Smooth muscle cell (in vitro differentiated cells): Measurements from ENCODE around the gene JMJD1C. TPM values are rescaled to one million over a fixed set of nuclear protein-coding genes. Genes with fewer than 3 reads are reported as not detected.

Experiments
- DNase-seq: peaks from one replicate; lab custom pipeline; 2025; ENCODE audit not compliant: unreplicated experiment; lab: John Stamatoyannopoulos, UW
- H2AFZ ChIP-seq: fragments of 200-600 bp; sonication (generic); 2 replicates; pipeline ENCODE4 v1.6.0; 2016; ENCODE audit warnings: antibody characterized with exemption, low read depth, mild to moderate bottlenecking
- H3F3A ChIP-seq: fragments of 200-600 bp; sonication (generic); 2 replicates; pipeline ENCODE4 v1.6.0; 2017; ENCODE audit warnings: antibody characterized with exemption, low read depth
- H3K27ac ChIP-seq: fragments of 200-600 bp; sonication (generic); 2 replicates; pipeline ENCODE4 v1.5.1; 2016; ENCODE audit warnings: low read depth, mild to moderate bottlenecking
- H3K27me3 ChIP-seq: fragments of 200-600 bp; sonication (generic); 2 replicates; pipeline ENCODE4 v1.6.1; 2016; ENCODE audit warnings: low read depth, mild to moderate bottlenecking
- H3K36me3 ChIP-seq: fragments of 200-600 bp; sonication (generic); 2 replicates; pipeline ENCODE4 v1.5.1; 2016; ENCODE audit warnings: low read depth
- H3K4me1 ChIP-seq: fragments of 200-600 bp; sonication (generic); 2 replicates; pipeline ENCODE4 v1.5.1; 2016; ENCODE audit warnings: low read depth
- H3K4me2 ChIP-seq: fragments of 200-600 bp; sonication (generic); 2 replicates; pipeline ENCODE4 v1.6.0; 2016; ENCODE audit warnings: mild to moderate bottlenecking
- H3K4me3 ChIP-seq: fragments of 200-600 bp; sonication (generic); 2 replicates; pipeline ENCODE4 v1.5.1; 2016; ENCODE audit warnings: mild to moderate bottlenecking
- H3K79me2 ChIP-seq: fragments of 200-600 bp; sonication (generic); 2 replicates; pipeline ENCODE4 v1.6.0; 2016; ENCODE audit warnings: low read depth, mild to moderate bottlenecking
- H3K9ac ChIP-seq: fragments of 200-600 bp; sonication (generic); 2 replicates; pipeline ENCODE4 v1.6.0; 2016; ENCODE audit warnings: low read depth
- H3K9me3 ChIP-seq: fragments of 200-600 bp; sonication (generic); replicated peaks from 2 replicates; pipeline ENCODE4 v1.5.1; 2016; ENCODE audit warnings: low read depth
- H4K20me1 ChIP-seq: fragments of 200-600 bp; sonication (generic); 2 replicates; pipeline ENCODE4 v1.6.0; 2016; ENCODE audit warnings: low read depth
- WGBS: methylation state at CpG from one replicate; pipeline ENCODE4 v1.1.7; 2016; ENCODE audit warnings: low lambda C conversion rate; 5-methylcytosine and 5-hydroxymethylcytosine counted together
- polyA plus RNA-seq: library from polyadenylated mRNA; unstranded; fragments of >200 nt; fragmentation: Nextera tagmentation; extraction: Ambion mirVana; gene quantifications from 2 replicates; pipeline ENCODE4 v1.2.1, GENCODE V29; 2016
- total RNA-seq: library from RNA; depleted of rRNA; stranded (reverse); fragments of >200 nt; gene quantifications from 2 replicates; pipeline ENCODE4 v1.2.3, GENCODE V29; 2014
- TF ChIP-seq, protein P1 (sequence below): fragments of 200-600 bp; sonication (generic); IDR thresholded peaks from 2 replicates; pipeline ENCODE4 v1.5.1; 2017; ENCODE audit warnings: borderline replicate concordance, mild to moderate bottlenecking, antibody characterized with exemption; ENCODE audit not compliant: insufficient read depth, poor library complexity, severe bottlenecking

JMJD1C gene
- total and polyA plus RNA-seq, 2 experiments from 2014 or later, result 28.5 to 132 TPM

DNA sequence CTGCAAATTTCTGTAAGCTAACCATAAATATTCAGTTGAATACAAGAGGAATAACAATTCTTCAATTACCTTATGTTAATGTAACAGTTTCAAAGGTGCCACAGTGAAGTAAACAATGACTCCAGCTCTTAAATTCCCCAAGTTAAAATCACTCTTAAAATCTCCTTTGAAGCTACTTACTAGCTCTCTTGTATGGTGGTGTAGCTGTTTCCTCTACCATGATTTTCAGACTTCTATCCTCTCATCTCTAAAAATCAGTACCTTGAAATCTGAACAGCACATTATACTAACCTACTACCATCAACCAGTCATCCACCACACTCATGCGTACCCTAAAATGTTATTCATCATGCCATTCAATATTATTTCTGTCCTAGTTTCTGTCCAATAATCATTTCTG is 29.6 kb downstream of the JMJD1C start:
- H3K4me3 ChIP-seq, result no peak overlapping the region
- peaks cover 98% of the 10 kb centered on the region for H3K79me2 ChIP-seq
- no peaks in the 10 kb centered on the region for H3K4me1 ChIP-seq
- no peak for DNase-seq
- H3K27me3 ChIP-seq, result no peaks in the 10 kb centered on the region
- H3K36me3 ChIP-seq, result no peaks in the 10 kb centered on the region
- H4K20me1 ChIP-seq, result peaks cover 76% of the 10 kb centered on the region
- H3K4me2 ChIP-seq, result no peak overlapping the region
- H3F3A ChIP-seq, result peaks cover 4% of the 10 kb centered on the region
- H3K9ac ChIP-seq, result no peak overlapping the region
- no peaks in the 10 kb centered on the region for H3K9me3 ChIP-seq
- no peak overlapping the region for H3K27ac ChIP-seq
- WGBS, result 97% methylated on average over 1 of the region's 1 CpG
- TF ChIP-seq, protein P1, sequence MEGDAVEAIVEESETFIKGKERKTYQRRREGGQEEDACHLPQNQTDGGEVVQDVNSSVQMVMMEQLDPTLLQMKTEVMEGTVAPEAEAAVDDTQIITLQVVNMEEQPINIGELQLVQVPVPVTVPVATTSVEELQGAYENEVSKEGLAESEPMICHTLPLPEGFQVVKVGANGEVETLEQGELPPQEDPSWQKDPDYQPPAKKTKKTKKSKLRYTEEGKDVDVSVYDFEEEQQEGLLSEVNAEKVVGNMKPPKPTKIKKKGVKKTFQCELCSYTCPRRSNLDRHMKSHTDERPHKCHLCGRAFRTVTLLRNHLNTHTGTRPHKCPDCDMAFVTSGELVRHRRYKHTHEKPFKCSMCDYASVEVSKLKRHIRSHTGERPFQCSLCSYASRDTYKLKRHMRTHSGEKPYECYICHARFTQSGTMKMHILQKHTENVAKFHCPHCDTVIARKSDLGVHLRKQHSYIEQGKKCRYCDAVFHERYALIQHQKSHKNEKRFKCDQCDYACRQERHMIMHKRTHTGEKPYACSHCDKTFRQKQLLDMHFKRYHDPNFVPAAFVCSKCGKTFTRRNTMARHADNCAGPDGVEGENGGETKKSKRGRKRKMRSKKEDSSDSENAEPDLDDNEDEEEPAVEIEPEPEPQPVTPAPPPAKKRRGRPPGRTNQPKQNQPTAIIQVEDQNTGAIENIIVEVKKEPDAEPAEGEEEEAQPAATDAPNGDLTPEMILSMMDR, result no peak
- H2AFZ ChIP-seq, result no peak overlapping the region

DNA sequence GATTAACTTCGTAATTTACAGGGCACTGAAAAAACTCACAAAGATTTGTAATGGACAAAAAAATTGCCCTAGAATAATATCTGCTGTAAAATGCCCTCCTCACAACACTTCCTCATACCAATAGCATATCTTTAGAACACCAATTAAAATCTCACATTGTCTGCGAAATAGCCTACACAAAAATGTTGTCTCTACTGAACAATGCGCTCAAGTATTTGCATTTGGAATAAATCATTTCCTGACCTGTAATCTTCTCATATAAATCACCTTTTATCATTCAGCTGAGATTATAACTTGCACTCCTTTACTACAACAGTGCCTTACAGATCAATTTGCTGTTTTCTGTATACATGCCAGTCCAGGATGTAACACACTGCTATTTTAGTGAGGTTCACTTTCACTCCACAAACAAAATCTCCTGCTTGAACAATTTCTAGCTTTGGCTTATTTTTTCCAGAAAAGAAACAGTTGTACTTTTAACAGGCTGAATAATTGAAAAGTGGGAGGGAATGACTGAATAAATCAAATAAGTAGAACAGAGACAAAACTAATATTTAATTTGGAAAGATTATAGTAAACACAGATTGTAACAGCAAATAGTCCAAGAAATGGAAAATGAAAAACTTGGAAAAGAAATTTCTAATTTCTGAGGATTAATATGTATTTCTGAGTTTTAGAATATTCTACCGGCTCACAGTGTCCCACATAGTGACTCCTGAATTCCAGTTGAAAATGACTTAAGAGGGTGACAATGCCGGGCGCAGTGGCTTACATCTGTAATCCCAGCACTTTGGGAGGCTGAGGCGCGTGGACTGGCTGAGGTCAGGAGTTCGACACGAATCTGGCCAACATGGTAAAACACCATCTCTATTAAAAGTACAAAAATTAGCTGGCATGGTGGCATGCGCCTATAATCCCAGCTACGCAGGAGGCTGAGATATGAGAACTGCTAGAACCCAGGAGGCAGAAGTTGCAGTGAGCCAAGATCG is 30.6 kb downstream of the JMJD1C start:
- H3K79me2 ChIP-seq, result peaks cover 98% of the 10 kb centered on the region
- no peaks in the 10 kb centered on the region for H3K27me3 ChIP-seq
- H3K27ac ChIP-seq, result peak overlapping the region; percentile 33
- H3K9ac ChIP-seq, result no peak overlapping the region
- no peak overlapping the region for H3K4me3 ChIP-seq
- H2AFZ ChIP-seq, result no peak overlapping the region
- DNase-seq, result no peak
- H3K36me3 ChIP-seq, result no peaks in the 10 kb centered on the region
- H3F3A ChIP-seq, result peaks cover 4% of the 10 kb centered on the region
- no peaks in the 10 kb centered on the region for H3K9me3 ChIP-seq
- no peak overlapping the region for H3K4me2 ChIP-seq
- peaks cover 9% of the 10 kb centered on the region for H3K4me1 ChIP-seq
- H4K20me1 ChIP-seq, result peaks cover 70% of the 10 kb centered on the region
- 64% methylated on average over 13 of the region's 13 CpGs for whole genome bisulfite sequencing
- TF ChIP-seq, protein P1, result no peak

DNA sequence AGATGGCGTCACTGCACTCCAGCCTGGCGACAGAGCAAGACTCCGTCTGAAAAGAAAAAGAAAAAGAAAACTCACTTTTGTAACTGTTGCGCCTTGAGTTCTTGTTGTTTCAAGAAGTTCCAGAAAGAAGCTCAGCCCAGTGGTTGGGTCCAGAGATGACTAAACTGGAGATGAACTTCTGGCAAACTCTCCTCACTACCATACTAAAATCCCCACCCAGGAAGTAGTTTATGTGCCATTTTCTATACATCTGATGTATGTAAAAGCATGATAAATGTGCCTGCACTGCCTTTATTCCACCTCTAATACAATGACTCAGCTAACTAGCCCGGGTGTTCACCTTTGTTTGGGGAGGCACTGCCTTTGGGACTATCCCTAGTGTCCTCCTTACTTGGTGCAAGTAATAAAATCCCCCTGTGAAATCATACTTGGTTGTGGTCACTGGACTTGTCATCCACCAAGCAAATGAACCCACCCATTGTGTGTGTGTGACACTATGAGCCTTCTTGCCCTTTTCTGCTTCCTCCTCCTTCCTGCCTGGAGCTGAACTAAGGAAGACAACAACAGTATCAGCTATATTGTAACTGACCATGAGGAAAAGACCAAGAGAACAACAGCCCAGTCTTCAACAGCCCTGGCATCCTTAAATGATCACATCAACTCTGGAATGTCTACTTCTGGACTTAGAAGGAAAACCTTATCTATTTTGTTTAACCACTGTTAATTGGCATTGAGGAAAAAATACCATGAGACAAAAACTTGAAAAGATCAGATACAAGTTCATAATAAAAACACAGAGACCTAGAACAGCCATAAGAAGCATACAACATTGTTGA is 33.6 kb downstream of the JMJD1C start:
- H3K36me3 ChIP-seq, result no peaks in the 10 kb centered on the region
- 92% methylated on average over 5 of the region's 5 CpGs for WGBS
- no peak for DNase-seq
- no peaks in the 10 kb centered on the region for H3K27me3 ChIP-seq
- H4K20me1 ChIP-seq, result peaks cover 58% of the 10 kb centered on the region
- TF ChIP-seq, protein P1, result no peak
- no peaks in the 10 kb centered on the region for H3K9me3 ChIP-seq
- H3K9ac ChIP-seq, result no peak overlapping the region
- no peak overlapping the region for H2AFZ ChIP-seq
- no peak overlapping the region for H3K4me2 ChIP-seq
- peaks cover 13% of the 10 kb centered on the region for H3K4me1 ChIP-seq
- H3K79me2 ChIP-seq, result peaks cover 99% of the 10 kb centered on the region
- H3K27ac ChIP-seq, result peak overlapping the region; percentile 42
- no peak overlapping the region for H3K4me3 ChIP-seq
- H3F3A ChIP-seq, result peaks cover 4% of the 10 kb centered on the region
